ENCODE data around the gene ERC2. TPM values are rescaled to one million over a fixed set of nuclear protein-coding genes. Genes with fewer than 3 reads are reported as not detected.

Gene ERC2
- total RNA-seq, 2 experiments from 2014 or later: not detected

DNA sequence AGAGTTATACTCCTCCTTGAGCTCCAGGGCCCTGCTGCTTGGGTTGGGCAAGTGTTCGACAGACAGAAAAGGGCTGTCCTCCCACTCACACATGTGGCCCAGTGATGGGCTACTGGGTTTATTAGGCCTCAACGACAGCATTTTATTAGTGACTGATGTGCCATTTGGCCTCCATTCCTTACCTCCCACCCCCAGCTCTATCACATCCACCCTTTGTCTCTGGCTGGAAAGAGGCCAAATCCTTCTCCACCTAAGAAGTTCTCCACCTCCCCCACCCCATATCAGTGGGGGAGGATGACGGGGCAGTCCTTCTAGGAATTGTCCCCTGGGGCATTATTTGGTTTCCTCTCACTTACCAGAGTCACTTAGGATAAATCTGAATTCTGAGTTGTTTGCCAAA is 924.0 kb downstream of the ERC2 start:
- no peaks in the 10 kb centered on the region for H3K27me3 Mint-ChIP-seq

GRCh38 chr3:55543181-55543614 is 925.1 kb downstream of the ERC2 start:
- ATAC-seq (ENCODE audit: low read depth) (no peak), DNase-seq (no peak)
- H3K36me3 Mint-ChIP-seq: no peaks in the 10 kb centered on the region
- no peak overlapping the region for H3K4me3 Mint-ChIP-seq
- no peaks in the 10 kb centered on the region for H3K9me3 Mint-ChIP-seq
- no peaks in the 10 kb centered on the region for H3K4me1 Mint-ChIP-seq
- H3K27me3 Mint-ChIP-seq: no peaks in the 10 kb centered on the region
- H3K27ac Mint-ChIP-seq: no peak overlapping the region
- POLR2A ChIA-PET: no interaction called here

More for the DNA sequence above, 924.0 kb downstream of the ERC2 start:
- POLR2A ChIA-PET: no interaction called here
- no peaks in the 10 kb centered on the region for H3K4me1 Mint-ChIP-seq
- no peaks in the 10 kb centered on the region for H3K36me3 Mint-ChIP-seq
- no peak overlapping the region for H3K27ac Mint-ChIP-seq
- H3K4me3 Mint-ChIP-seq: no peak overlapping the region
- no peak for ATAC-seq (ENCODE audit: low read depth)
- no peak for DNase-seq
- no peaks in the 10 kb centered on the region for H3K9me3 Mint-ChIP-seq

- no peaks in the 10 kb centered on the region for H3K4me1 Mint-ChIP-seq
- POLR2A ChIA-PET: no interaction called here
- H3K36me3 Mint-ChIP-seq: no peaks in the 10 kb centered on the region
- H3K27ac Mint-ChIP-seq: no peak overlapping the region
- ATAC-seq (ENCODE audit: low read depth): no peak
- H3K4me3 Mint-ChIP-seq: no peak overlapping the region
- H3K27me3 Mint-ChIP-seq: no peaks in the 10 kb centered on the region
- DNase-seq: no peak
- no peaks in the 10 kb centered on the region for H3K9me3 Mint-ChIP-seq
Observed at GRCh38 chr3:55541456-55541855, 926.8 kb downstream of the ERC2 start.

DNA sequence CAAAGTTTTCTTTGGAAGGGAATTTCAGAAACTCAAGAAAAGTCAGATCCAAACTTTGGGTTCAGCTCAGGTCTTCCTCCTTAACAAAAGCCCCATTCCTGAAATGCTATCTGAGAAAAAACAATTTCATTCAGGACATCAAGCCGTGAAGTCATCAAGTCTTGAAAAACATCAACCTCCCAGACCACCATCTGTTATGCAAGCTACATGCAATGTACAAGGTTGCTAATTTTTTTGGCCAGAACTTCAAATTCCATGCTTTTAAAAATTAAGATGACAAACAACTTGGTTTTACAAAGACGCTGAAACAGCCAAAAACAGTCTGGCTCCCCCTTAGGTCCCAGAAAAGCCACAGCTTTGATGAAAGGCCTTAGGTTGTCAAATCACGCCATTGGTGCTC is 927.3 kb downstream of the ERC2 start:
- no peaks in the 10 kb centered on the region for H3K4me1 Mint-ChIP-seq
- no peaks in the 10 kb centered on the region for H3K27me3 Mint-ChIP-seq
- POLR2A ChIA-PET: no interaction called here
- H3K36me3 Mint-ChIP-seq: no peaks in the 10 kb centered on the region
- no peak for DNase-seq
- no peak for ATAC-seq (ENCODE audit: low read depth)
- no peak overlapping the region for H3K4me3 Mint-ChIP-seq
- no peak overlapping the region for H3K27ac Mint-ChIP-seq
- no peaks in the 10 kb centered on the region for H3K9me3 Mint-ChIP-seq

DNA sequence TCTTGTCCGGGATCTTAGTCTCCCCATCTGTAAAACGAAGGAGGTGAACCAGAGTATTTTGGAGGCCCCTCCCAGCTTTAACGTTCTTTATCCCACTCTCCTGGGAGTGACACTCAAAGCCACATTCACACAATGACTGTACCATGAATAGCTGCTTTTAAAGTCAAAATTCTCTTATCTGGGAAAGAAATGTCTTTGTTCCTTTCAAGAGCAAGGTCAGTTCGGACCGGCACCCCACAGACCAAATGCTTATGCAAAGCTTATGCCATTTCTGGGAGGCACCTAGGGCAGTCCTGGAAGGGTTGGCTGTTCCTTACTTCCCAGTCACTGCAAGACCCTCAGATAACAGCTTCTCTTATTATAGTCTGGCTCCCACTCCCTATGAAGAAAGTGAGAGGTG is 927.7 kb downstream of the ERC2 start:
- H3K27me3 Mint-ChIP-seq: no peaks in the 10 kb centered on the region

DNA sequence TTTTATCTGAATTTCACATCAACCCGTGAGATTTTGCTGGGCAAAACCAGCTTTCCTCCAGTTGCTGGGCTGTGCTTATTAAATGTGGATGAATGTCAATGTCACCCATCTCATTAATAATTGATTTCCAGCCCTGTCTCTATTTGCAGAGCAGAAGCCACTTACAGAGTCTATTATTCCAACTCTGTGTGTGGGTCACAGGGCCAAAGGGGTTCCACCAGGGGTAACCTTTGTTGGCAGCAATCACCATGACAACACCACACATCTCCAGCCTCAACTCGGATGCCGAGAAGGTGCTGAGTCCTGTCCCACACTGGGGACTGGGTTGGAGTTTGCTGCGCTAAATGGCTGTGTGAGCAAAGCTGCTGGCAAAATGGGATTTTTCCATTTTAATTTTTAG is 930.1 kb downstream of the ERC2 start:
- H3K4me3 Mint-ChIP-seq: no peak overlapping the region
- H3K4me1 Mint-ChIP-seq: no peaks in the 10 kb centered on the region
- ATAC-seq (ENCODE audit: low read depth): no peak
- no peaks in the 10 kb centered on the region for H3K27me3 Mint-ChIP-seq
- DNase-seq: no peak
- POLR2A ChIA-PET: no interaction called here
- H3K9me3 Mint-ChIP-seq: no peaks in the 10 kb centered on the region
- no peaks in the 10 kb centered on the region for H3K36me3 Mint-ChIP-seq
- no peak overlapping the region for H3K27ac Mint-ChIP-seq

More for the DNA sequence above, 927.7 kb downstream of the ERC2 start:
- Mint-ChIP-seq H3K4me3 (no peak overlapping the region), H3K27ac (no peak overlapping the region), H3K4me1 (no peaks in the 10 kb centered on the region), H3K9me3 (no peaks in the 10 kb centered on the region), H3K36me3 (no peaks in the 10 kb centered on the region)
- ATAC-seq (ENCODE audit: low read depth) (no peak), DNase-seq (no peak)
- POLR2A ChIA-PET: no interaction called here

DNA sequence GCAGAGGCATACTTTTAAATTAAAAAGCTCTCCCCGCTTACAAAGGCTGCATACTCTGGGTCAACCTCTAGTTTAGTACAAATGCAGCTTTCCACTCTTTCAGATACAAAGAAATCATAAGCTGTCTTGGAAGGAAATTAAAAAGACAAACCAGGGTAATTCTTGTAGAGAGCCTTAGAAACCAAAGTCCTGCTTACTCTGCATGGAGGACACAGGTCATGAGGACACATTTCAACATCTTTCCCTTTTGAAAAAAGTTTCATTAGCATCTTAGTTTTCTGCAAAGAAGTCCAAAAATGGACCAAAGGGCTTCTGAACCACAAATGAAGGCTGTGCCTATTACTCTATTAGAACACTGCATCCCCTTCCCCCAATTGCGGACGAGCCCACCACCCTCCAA is 930.7 kb downstream of the ERC2 start:
- DNase-seq (no peak), ATAC-seq (ENCODE audit: low read depth) (no peak)
- no peaks in the 10 kb centered on the region for H3K27me3 Mint-ChIP-seq
- no peak overlapping the region for H3K4me3 Mint-ChIP-seq
- no peaks in the 10 kb centered on the region for H3K36me3 Mint-ChIP-seq
- POLR2A ChIA-PET: no interaction called here
- no peaks in the 10 kb centered on the region for H3K9me3 Mint-ChIP-seq
- no peaks in the 10 kb centered on the region for H3K4me1 Mint-ChIP-seq
- H3K27ac Mint-ChIP-seq: no peak overlapping the region

- ATAC-seq (ENCODE audit: low read depth): no peak
- DNase-seq: no peak
- Mint-ChIP-seq H3K36me3 (no peaks in the 10 kb centered on the region), H3K9me3 (no peaks in the 10 kb centered on the region), H3K4me1 (no peaks in the 10 kb centered on the region), H3K4me3 (no peak overlapping the region), H3K27ac (no peak overlapping the region), H3K27me3 (no peaks in the 10 kb centered on the region)
- POLR2A ChIA-PET: no interaction called here
Observed at GRCh38 chr3:55537129-55537528, 931.1 kb downstream of the ERC2 start.

DNA sequence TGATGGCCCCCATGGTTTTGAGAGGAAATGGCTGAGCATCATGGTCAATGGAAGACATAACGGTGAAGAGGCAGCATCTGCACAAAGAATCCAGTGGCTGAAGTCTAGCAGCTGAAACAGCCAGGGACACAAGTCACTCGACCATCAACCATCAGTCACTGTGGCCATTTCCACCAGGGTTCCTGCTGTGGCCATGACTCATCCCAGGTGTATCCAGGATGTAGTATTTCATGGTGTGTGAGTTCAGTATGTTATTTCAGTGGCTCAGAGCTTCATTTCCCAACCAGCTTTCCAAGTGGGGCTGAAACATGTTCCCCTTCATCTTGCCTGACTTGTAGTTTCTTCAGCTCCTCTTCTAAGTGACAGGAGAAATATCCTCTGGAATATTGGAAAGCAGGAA is 933.4 kb downstream of the ERC2 start:
- ATAC-seq (ENCODE audit: low read depth) (no peak), DNase-seq (no peak)
- no peaks in the 10 kb centered on the region for H3K36me3 Mint-ChIP-seq
- H3K4me3 Mint-ChIP-seq: no peak overlapping the region
- H3K4me1 Mint-ChIP-seq: no peaks in the 10 kb centered on the region
- POLR2A ChIA-PET: no interaction called here
- H3K27me3 Mint-ChIP-seq: no peaks in the 10 kb centered on the region
- H3K27ac Mint-ChIP-seq: no peak overlapping the region
- H3K9me3 Mint-ChIP-seq: no peaks in the 10 kb centered on the region

GRCh38 chr3:55532806-55533205 is 935.5 kb downstream of the ERC2 start:
- no peak overlapping the region for H3K4me3 Mint-ChIP-seq
- H3K4me1 Mint-ChIP-seq: no peaks in the 10 kb centered on the region
- H3K36me3 Mint-ChIP-seq: no peaks in the 10 kb centered on the region
- H3K27ac Mint-ChIP-seq: no peak overlapping the region
- DNase-seq: no peak
- ATAC-seq (ENCODE audit: low read depth): no peak
- POLR2A ChIA-PET: no interaction called here
- H3K9me3 Mint-ChIP-seq: no peaks in the 10 kb centered on the region
- H3K27me3 Mint-ChIP-seq: no peaks in the 10 kb centered on the region

DNA sequence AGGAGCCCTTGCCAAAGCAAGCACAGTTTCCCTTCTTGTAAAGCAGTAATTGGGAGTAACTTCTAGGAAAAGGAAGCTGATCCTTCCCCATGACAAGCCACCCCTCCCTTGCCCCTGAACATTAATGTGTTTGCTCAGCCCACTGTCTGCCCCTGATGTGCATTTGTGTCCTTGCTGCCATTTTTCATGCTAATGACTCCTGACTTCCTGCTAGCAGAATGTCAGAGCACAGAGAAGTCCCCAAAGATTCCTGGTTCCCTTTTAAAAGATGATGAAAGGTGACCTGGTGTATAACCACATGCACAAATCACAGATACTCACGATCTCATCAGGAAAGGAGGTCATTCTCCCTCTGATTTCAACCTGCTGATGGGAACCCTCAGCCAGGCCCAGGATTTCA is 936.9 kb downstream of the ERC2 start:
- no peaks in the 10 kb centered on the region for H3K9me3 Mint-ChIP-seq
- POLR2A ChIA-PET: no interaction called here
- H3K27ac Mint-ChIP-seq: no peak overlapping the region
- DNase-seq (no peak), ATAC-seq (ENCODE audit: low read depth) (no peak)
- no peaks in the 10 kb centered on the region for H3K4me1 Mint-ChIP-seq
- H3K27me3 Mint-ChIP-seq: no peaks in the 10 kb centered on the region
- H3K4me3 Mint-ChIP-seq: no peak overlapping the region
- no peaks in the 10 kb centered on the region for H3K36me3 Mint-ChIP-seq

DNA sequence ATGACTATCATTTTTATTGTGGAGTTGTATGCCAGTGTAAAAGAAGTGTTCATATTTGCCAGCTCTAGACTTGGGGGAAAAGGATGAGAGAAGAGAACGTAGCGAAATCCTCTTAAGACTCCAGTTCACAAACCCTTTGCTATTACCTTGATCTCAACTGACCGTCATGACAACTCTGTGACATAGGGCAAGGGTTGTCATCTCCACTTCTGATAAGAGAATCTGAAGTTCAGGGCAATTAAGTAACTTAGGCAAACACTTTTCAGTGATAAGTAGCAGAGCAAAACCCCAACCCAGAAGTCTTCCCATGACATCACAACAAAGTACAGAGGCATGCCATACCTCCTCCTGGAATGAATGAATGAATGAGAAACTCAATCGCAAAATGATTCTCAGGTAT is 940.9 kb downstream of the ERC2 start:
- no peak for ATAC-seq (ENCODE audit: low read depth)
- Mint-ChIP-seq H3K4me3 (no peak overlapping the region), H3K27ac (no peak overlapping the region), H3K27me3 (peaks cover 2% of the 10 kb centered on the region), H3K4me1 (no peaks in the 10 kb centered on the region), H3K36me3 (no peaks in the 10 kb centered on the region), H3K9me3 (no peaks in the 10 kb centered on the region)
- POLR2A ChIA-PET: no interaction called here
- DNase-seq: no peak

GRCh38 chr3:55526332-55527030 is 941.8 kb downstream of the ERC2 start:
- no peaks in the 10 kb centered on the region for H3K4me1 Mint-ChIP-seq
- peaks cover 2% of the 10 kb centered on the region for H3K27me3 Mint-ChIP-seq
- DNase-seq: no peak
- no peaks in the 10 kb centered on the region for H3K9me3 Mint-ChIP-seq
- no peak overlapping the region for H3K4me3 Mint-ChIP-seq
- ATAC-seq (ENCODE audit: low read depth): no peak
- POLR2A ChIA-PET: no interaction called here
- no peak overlapping the region for H3K27ac Mint-ChIP-seq
- H3K36me3 Mint-ChIP-seq: no peaks in the 10 kb centered on the region

DNA sequence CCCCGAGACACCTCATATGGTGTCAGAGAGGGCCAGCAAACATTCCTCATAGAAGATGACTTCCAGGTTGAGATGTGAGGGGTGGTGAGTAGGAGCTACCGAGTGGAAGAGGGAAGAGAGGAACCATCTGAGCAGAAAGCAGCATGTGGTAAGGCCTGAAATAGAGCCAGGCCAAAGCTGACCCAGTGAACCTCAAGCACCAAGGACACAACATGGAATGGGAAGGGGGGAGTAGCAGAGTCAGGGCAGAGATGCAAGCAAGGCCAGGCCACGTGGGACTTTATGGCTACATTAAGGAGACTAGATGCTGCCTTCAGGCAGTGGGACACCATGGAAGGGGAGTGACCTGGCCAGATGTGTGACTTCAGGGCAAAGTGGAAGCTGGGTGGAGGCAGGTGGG is 942.8 kb downstream of the ERC2 start:
- POLR2A ChIA-PET: no interaction called here
- peaks cover 2% of the 10 kb centered on the region for H3K27me3 Mint-ChIP-seq

More for the DNA sequence above, 942.8 kb downstream of the ERC2 start:
- H3K4me3 Mint-ChIP-seq: no peak overlapping the region
- no peaks in the 10 kb centered on the region for H3K36me3 Mint-ChIP-seq
- no peaks in the 10 kb centered on the region for H3K4me1 Mint-ChIP-seq
- ATAC-seq (ENCODE audit: low read depth) (no peak), DNase-seq (no peak)
- no peaks in the 10 kb centered on the region for H3K9me3 Mint-ChIP-seq
- no peak overlapping the region for H3K27ac Mint-ChIP-seq

Measured in activated naive CD8-positive, alpha-beta T cell treated with anti-CD3 and anti-CD28 coated beads, Interleukin-2, amount 10 ng/mL, durations not matched to agents 7 days and 5 days (primary cell).